MM.1S (cell line): ENCODE results near the gene RASGEF1B.

Experiments
- EZH2 ChIP-seq: fragments of 300-600 bp; sonication (generic); optimal IDR thresholded peaks from 2 replicates; pipeline ENCODE3; 2017; ENCODE audit warnings: low read depth, mild to moderate bottlenecking, antibody characterized with exemption, low read length, mixed read lengths
- EZH2phosphoT487 ChIP-seq: fragments of 300-600 bp; sonication (generic); IDR thresholded peaks from 2 replicates; pipeline ENCODE4 v1.6.1; 2018; ENCODE audit warnings: antibody characterized with exemption, low read length
- TF ChIP-seq, protein P1 (sequence below): fragments of 300-600 bp; sonication (generic); IDR thresholded peaks from 2 replicates; pipeline ENCODE4 v1.5.1; 2016; ENCODE audit warnings: antibody characterized with exemption, low read length, mixed read lengths

GRCh38 chr4:81472281-81473182 lies 825 bp upstream of the RASGEF1B start:
- TF ChIP-seq, protein P1, sequence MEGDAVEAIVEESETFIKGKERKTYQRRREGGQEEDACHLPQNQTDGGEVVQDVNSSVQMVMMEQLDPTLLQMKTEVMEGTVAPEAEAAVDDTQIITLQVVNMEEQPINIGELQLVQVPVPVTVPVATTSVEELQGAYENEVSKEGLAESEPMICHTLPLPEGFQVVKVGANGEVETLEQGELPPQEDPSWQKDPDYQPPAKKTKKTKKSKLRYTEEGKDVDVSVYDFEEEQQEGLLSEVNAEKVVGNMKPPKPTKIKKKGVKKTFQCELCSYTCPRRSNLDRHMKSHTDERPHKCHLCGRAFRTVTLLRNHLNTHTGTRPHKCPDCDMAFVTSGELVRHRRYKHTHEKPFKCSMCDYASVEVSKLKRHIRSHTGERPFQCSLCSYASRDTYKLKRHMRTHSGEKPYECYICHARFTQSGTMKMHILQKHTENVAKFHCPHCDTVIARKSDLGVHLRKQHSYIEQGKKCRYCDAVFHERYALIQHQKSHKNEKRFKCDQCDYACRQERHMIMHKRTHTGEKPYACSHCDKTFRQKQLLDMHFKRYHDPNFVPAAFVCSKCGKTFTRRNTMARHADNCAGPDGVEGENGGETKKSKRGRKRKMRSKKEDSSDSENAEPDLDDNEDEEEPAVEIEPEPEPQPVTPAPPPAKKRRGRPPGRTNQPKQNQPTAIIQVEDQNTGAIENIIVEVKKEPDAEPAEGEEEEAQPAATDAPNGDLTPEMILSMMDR: peak; percentile 66
- TF ChIP-seq EZH2phosphoT487 (no peak), EZH2 (no peak)
